Stimulated activated CD4-positive, alpha-beta T cell treated with anti-CD3 and anti-CD28 coated beads, Interleukin-4, amount 100 ng/mL, for 24 hours (primary cell): ENCODE measurements around the gene PRKAR1A.
"Not testable (repeated sequence)": the region's sequence is repeated elsewhere in the genome, so short reads cannot be mapped to it uniquely, and the experiment has no call there.

Experiments
- DNase-seq: peaks from one replicate; pipeline ENCODE4 v3.0.0-alpha.2; 2020

PRKAR1A gene

DNA sequence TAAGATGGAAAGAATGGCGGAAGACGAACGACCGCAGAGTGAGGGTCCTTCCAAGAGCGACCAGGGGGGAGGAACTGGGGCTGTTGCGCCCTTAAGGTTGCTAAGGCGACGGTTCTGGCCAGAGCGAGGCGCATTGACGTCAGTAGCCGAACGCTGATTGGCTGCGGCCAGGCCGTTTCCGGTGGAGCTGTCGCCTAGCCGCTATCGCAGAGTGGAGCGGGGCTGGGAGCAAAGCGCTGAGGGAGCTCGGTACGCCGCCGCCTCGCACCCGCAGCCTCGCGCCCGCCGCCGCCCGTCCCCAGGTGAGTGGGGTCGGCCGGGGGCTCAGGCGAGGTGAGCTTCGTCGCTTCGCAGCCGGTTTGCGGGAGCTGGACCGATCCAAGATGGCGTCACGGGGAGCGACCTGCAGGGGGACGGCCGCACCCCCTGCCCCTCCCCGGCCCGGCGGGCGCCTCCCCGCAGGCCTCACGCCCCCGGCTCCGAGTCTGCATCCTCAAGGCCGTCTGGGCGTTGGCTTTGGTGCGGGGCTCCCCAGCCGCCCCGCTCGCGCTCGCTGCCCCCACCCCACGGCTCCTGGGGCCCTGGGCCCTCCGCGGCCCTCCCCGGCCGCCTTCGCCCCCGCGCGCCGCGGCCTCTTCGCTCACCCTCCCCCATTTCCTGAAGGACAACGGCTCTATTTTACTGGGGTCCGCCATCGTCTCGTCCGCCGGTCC is at the start of gene PRKAR1A:
Gene PRKAR1A, plus strand, starts transcription at position 184 of the 713 bp plus-strand sequence. CDS start 2,970 bp downstream, outside the sequence.
- peak; percentile 91 for DNase-seq

DNA sequence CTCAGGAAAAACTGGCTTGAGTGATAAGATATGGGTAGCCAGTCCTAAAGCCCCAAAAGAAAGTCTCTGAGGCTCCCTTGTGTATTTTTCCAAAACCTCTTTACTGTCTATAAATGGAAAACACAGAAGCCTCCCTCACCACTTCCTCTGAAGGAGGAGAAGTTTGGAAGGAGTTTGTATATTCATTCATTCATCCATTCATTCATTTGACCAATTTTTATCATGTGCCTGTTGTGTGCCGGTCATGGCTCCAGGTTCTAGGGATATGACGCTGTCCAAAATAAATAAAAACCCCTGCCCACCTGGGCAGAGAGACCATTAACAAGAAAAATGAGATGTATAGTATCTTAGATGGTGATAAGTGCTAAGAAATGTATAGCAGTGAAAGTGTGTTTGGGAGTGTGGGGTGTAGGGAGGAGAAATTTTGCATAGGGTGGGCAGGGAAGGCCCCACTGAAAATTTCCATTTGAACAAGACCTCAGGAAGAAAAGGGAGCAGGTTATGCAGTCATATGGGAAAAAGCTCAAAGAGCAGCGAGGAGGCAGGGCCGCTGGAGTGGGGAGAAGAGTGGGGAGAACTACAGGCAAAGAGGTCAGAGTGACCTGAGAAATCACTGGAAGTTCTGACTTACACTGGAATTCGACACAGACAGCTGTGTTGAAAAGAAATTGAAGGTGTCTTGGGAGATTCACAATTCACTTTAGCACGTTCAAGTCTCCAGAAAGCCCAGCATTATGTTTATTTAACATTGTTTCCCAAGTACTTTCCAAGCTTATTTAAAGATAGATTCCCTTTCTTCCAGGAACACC is 48.8 kb upstream of the PRKAR1A start:
- DNase-seq: no peak

DNA sequence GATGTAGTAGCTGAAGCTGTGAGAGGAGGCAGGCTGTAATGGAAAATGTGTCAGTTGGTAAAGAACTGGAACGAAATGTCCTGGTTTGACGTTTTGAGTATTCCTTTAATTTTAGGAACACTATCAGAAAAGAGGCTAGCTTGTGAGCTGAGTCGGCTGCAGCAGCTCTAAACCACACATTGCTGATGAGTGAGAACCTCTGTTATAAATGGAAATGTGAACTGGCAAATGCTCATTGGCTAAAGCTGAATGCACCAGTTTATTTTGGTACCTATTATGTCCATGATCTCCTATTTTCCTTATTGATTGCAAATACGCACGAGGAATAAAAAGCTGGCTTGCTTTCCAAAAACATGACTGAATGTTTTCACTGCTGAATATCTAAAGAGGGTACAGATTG is 43.9 kb upstream of the PRKAR1A start:
- DNase-seq: no peak

DNA sequence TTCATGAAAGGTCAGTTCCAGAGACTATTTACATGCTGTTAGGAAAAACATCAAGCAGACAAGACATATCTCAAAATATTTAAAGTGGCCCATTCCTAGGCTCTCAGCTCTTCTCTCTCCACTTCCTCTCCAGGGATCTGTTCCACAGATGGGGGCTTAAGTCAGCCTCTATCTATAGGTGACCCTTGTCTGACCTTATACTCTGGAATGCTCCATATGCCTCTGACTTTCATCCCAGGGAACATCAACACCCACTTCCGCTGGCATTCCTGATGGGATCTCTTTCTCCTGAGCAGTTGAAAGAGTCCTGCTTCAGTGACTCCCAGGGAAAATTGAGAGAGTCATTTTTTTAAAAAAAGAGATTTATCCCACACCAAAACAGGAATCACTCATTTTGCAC is 43.4 kb upstream of the PRKAR1A start:
- DNase-seq: no peak

DNA sequence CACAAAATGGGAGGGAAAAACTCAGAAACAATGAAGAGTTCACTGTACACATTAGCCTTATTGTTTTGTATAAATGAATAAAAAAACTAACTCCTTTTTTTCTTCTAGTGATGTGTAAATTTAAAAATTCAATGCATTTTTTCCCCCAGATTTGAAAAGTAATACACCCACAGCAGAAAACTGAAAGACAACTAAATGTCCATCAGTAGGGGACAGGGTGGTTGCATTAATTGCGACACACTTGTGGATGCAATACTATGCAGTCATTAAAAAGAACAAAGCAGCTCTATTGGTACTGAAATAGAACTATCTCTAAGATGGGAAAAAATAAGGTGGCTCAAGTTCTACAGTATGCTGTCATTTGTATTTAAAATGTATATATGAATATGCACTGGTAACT is 41.3 kb upstream of the PRKAR1A start:
- no peak for DNase-seq

DNA sequence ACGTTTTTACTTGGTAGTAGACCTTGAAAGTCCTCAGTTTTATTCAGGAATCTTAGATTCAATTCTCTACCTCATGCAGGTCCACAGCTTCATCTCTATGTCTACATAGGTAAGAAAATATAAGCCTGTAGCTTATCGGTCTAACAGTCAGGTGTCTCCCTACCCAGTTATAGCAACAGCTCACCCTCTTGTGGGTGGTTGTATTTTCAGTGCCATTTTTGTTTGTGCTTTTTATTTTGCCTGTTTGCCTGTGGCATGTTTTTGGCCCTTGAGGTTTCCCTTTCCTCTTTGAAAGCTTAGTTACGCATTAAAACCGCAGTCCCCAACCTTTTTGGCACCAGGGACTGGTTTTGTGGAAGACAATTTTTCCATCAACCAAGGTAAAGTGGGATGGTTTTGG is 31.3 kb upstream of the PRKAR1A start:
- DNase-seq: no peak

DNA sequence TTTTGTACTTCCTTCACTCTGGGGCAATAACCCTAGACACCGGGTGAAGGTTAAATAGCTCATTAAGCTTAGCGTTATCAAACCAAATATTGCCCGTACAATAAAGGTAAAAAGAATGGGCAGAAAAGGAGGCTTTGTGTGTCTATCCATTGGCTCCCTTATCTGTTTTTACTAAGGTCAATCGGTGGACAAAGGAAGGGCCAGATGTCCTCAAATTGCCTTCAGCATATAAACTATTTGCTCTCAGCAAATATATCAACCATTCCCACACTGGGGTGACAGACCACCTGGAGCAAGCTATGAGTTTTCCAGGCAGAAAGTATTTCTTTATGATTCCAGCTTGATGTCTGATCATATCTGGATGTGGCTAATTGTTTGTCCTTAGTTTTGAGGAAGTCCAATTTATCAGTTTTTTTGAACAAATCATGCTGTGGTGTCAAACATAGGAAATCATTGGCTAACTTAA is 29.6 kb upstream of the PRKAR1A start:
- DNase-seq: no peak

DNA sequence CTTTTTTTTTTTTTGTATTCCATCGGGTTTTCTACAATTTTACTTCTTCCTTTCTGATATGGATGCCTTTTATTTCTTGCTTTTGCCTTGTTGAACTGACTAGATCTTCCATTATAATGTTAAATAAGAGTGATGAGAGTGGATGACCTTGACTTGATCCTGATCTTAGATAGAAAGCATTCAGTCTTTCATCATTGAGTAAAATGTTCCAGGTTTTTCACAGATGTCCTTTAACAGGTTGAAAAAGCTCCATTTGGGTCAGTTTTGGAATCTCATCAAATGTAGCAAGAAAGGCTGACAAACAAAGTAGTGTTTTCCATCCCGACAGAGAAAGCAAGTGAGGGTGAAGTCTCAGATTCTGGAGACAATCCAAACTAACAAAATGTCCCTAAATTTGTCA is 27.8 kb upstream of the PRKAR1A start:
- no peak for DNase-seq

DNA sequence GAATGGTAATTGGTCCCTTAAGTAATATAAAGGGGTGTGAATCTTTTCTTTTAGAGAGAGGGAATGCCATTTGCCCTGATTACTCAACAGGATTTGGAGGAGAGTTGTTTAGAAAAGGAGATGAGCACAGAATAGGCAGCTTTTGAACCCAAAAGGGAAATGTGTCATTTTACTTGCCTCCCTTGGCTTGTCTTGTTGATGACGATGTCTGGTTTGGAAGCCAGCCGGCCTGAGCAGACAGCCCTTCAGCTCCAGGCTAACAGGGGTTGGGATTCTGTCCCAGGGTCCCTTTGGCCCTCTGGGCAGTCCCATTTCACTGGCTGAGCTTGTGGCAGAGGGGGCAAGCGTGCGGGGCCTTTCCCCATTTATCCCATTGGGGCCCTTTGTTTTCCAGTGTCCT is 22.3 kb upstream of the PRKAR1A start:
- no peak for DNase-seq

DNA sequence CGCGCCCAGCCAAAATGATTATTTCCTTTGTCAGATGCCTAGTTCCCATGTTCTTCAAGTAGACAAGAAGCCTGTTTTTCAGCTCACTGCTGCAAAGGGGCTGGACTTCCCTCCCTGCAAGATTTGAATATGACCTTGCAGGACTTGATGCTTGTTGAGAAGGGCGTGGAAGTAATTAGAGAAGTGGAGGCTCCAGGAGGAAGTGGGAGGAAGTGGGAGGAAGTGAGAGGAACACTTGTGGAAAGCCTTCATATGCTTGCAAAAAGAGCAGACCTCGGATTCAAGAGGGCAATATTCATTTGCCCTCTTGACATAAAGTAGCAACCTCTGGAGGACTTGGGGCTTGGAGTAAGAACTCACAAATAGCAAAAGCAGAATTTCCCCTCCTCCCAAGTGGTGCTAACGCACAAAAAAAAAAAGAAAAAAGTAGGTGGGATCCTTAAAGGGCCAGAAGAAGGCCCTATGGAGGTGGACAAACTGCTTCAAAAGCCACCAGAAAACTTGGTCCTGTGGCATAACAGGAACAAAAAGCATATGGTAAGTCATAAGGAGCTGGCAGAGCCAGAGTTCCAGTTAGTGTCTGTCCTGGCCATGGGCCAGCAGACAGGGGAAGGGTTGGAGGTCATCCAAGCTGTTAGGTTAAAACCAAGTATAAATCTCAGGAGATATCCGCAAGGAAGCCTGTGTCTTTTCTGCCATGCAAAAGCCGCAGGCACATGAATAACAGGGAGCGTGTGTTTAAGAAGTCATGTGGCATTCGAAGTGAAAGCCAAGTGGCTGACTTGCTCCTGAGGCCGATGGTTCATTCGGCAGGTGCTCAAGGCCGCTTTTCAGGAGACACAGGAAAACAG is 20.6 kb upstream of the PRKAR1A start:
- DNase-seq: no peak

DNA sequence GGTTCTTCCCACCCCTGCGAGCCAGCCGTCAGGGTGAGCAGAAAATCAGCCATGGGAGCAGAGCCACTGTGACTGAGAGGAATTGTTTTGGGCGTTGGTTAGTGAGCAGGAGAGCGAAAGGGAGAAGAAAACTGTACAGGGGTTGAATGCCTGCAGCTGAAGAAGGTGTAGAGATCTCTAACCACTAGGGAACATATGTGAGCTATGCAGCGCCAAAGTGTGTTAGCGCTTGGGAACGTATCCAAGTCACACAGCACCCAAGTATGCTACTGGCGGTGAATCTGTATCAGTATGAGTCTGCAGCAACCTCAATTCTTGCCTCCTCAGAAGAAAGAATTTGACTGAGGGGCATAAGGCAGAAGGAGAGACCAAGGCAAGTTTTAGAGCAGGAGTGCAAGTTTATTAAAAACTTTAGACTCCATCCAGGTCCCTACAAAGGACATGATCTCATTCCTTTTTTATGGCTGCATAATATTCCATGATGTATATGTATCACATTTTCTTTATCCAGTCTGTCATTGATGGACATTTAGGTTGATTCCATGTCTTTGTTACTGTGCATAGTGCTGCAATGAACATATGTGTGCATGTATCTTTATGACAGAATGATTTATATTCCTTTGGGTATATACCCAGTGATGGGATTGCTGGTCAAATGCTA is 19.7 kb upstream of the PRKAR1A start:
- DNase-seq: not testable (repeated sequence)

DNA sequence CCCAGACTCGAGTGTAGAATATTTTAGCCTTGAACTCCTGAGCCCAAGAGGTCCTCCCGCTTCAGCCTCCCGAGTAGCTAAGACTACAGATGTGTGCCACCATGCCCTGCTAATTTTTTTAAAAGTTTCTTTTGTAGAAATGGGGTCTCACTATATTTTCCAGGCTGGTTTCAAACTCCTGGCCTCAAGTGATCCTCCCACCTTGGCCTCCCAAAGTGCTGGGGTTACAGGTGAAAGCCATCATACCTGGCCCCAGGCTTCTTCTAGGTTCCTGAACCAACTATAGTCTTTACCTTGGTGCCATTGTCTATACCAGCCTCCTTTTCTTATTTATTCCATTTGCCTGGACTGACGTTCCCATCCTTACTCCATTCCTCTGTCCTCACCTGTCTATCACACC is 17.1 kb upstream of the PRKAR1A start:
- DNase-seq: no peak

DNA sequence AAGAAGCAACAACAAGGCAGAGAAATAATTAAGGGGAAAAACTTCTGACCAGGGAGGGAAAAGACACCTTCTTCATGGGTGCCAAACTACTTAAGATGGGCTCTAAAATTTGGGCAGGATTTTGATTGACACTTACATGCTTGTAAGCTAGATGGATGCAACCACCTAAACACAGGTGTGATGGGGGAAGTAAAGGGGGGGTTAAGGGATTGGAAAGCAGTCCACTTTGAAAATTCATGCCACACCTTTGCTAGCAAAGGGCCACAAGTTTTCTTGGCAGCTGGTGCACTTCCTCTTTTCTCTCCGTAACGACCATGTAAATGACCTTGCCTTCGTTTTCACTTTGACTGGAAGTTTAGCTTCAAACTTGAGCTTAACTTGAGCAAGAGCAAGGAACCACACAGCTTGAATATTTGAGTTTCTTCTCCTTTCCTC is 14.3 kb upstream of the PRKAR1A start:
- no peak for DNase-seq

DNA sequence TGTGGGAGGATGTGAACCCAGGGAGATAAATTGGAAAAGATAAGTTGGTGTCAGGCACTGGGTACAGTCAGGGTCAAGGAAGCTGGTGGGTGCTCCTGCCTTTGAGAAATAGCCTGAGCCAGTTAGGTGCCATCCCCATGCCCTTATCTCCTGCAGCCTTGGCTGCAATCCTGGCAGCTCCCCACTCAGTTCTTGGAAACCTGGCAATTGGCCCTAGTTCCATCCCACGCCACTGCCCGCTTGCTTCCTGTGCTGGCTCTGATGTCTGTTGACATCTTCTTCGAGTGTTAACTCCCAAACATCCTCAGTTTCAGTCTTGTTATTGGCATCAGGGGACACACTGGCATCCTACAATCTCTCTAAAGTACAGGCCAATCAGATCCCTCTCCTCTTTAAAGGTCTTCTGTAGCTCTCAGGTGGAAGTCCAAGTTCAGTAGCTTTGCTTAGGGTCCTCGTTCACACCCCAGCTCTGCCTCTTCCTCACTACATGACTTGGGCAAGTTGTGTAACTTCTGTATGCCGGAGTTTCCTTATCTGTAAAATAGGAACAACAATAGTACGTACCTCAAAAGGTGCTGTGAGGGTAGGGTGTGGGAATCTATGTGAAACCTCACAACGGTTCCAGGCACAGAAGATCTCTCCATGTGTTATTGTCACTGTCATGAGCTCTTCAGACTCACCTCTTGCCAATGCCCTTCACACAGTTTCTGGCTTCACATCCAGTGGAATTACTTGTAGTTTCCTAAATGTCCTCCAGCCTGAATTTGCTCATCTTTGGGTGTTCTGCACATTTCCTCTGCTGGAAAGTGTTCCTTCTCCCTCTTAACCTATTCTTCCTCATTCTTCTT is 13.5 kb upstream of the PRKAR1A start:
- DNase-seq: no peak

DNA sequence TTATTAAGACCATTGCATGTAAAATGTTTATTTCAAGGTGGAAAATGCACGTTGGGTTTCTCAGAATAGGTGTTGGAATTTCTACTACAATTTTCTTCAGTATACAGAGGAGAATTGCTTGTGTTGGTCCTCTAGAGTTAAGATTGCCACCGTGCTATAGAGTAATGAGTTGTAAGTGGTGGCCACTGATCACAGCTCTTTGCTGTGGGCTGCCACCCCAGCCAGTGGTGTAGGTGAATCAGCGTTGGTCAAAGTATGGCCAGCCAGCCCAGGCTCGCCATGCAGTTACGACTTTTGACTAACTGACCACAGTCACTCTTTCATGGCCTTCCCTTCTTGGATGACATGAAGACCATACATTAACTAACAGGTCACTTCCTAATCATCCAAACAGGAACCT is 12.6 kb upstream of the PRKAR1A start:
- DNase-seq: no peak

DNA sequence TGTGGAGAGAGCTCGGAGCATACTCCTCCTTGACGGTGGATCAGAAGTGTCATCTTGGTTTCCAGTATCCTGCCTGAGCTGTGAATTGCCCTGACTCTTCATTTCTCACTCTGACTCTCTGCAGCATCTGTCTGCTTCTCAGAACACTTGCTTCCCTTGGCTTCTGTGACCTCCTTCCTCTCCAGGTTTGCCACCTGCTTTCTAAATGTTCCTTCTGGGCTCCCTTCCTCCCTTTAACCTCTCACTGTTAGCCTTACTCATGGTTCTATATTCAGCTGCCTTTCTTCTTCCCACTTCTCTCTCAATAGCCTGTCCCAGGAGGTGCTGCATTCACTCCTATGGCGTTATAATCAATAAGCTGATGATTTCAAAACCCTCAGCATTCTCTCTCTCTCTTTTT is 11.2 kb upstream of the PRKAR1A start:
- no peak for DNase-seq

DNA sequence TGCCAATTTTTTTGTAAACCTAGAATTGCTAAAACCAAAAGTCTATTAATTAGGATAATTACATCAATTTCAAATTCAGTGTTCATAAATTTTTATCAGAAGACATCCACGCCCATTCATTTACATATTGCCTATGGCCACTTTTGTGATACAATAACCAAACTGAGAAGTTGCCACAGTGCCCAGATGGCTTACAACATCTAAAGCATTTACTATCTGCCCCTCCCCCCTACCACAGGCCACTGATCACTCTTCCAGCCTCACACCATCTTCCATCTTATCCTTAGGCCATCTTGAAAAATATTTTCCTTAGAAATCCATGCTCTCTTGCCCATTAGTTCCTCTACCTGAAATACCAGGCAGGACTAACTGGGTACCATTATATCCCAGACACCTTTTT is 6.3 kb upstream of the PRKAR1A start:
- DNase-seq: no peak

DNA sequence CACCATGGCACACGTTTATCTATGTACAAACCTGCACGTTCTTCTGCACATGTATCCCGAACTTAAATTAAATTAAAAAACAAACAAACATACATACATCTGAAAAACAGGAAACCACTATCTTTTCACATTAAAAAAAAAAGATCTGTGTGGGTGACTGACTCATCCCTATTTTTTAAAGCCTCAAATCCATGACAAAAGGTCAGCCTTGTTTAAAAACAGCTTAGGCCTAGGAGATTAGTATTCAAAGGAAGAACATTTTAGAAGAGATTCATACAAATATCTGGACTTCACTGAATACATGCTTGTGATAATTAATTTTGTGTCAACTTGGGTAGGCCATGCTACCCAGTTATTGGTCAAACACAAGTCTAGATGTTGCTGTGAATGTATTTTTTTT is 4.7 kb upstream of the PRKAR1A start:
- DNase-seq: no peak

DNA sequence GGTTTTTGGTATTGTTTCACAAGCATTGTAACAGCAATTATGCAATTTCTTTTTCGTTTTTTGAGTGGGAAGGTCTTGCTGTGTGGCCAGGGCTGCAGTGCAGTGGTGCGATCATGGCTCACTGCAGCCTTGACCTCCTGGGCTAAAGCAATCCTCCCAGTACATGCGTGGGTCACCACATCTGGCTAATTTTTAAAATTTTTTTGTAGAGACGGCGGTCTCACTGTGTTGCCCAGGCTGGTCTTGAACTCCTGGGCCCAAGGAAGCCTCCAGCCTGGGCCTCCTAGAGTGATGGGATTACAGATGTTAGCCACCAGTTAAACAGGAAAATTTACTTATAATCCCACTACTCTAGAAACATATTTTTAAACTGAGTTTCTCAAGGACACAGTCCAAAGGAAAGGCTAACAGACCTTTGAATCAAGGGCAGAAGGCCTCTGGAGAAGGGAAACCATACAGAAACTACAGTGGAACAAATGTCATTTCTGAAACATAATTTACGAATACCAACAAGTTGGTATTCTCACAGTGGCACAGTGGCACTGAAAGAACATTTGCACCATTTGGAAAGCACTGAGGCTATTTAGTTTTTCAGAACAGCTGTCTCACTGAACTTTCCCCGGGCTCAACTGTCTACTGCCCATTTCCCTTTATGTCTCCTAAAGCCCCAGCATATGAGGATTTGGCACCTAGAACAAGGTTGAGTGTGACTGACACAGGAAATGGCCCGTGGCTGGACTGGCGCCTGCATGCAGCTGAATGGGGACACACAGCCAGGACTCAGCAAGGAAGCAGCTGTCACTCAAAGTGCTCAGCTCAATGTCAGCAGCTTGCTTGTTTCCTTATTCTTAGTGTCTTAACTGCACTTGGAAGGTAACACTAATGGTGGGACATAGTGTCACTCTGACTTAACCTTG is 2.8 kb upstream of the PRKAR1A start:
- no peak for DNase-seq

DNA sequence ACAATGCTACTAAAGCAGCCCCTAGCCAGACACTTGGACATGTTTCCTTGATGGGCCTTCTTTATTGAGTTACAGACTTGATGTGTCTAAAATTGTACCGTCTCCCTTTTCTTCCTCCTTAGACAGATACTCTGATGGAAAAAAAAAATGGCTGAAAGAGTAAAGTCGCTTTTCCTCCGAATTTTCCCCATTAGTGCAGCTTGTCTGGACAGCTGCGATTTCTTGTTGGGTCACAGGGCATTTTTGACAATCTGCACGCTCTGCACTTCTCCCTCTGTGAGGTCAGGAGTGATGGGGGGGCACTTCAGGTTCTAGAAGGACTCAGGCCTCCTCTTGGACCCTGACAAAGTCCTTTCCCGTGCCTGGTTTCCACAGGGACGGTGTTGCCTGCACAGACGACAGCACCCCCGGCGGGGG is 968 bp upstream of the PRKAR1A start:
- DNase-seq: peak; percentile 10
